GM06990 (cell line): ENCODE data around the gene P2RY13.

Experiments
- DNase-seq: peaks from one replicate; pipeline ENCODE4 v3.0.0-alpha.2; 2011; ENCODE audit not compliant: insufficient read length; ENCODE audit errors: extremely low read depth
- H3K27me3 ChIP-seq: replicated peaks from 2 replicates; pipeline ENCODE4 v1.6.0; 2011; ENCODE audit warnings: low read length; ENCODE audit not compliant: control insufficient read depth, insufficient read depth
- H3K36me3 ChIP-seq: 2 replicates; pipeline ENCODE4 v1.5.1; 2011; ENCODE audit warnings: low read length; ENCODE audit not compliant: control insufficient read depth, insufficient read depth
- H3K4me3 ChIP-seq: replicated peaks from 2 replicates; pipeline ENCODE4 v1.5.1; 2011; ENCODE audit warnings: low read depth, mild to moderate bottlenecking, control low read depth, low read length
- TF ChIP-seq, protein P1 (sequence below): IDR thresholded peaks from 2 replicates; pipeline ENCODE4 v1.5.1; 2011; ENCODE audit warnings: low read length, control low read depth, mild to moderate bottlenecking, inconsistent platforms; ENCODE audit not compliant: insufficient read depth, poor library complexity, severe bottlenecking

P2RY13 gene

DNA sequence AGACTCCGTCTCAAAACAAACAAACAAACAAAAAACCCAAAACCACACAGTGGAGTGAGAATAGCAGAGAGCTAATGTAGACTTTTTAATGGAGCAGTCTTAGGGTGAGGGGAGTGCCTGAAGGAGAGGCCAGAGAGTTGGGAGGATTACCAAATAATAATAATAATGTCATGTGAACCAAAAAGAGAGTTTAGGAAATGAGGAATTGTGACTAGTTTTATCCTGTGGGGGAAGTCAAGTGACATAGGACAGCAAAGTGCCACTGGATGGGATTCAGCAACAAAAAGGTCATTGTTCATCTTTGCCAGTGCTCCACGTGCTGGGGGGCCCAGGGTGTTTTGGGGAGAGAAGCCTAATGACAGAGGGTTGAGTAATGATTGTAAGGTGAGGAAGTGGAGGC lies 25.6 kb downstream of the P2RY13 start:
- H3K27me3 ChIP-seq = no peaks in the 10 kb centered on the region; the same call in 1 of the 2 replicates
- no peak for DNase-seq
- no peaks in the 10 kb centered on the region for H3K36me3 ChIP-seq
- TF ChIP-seq, protein P1, sequence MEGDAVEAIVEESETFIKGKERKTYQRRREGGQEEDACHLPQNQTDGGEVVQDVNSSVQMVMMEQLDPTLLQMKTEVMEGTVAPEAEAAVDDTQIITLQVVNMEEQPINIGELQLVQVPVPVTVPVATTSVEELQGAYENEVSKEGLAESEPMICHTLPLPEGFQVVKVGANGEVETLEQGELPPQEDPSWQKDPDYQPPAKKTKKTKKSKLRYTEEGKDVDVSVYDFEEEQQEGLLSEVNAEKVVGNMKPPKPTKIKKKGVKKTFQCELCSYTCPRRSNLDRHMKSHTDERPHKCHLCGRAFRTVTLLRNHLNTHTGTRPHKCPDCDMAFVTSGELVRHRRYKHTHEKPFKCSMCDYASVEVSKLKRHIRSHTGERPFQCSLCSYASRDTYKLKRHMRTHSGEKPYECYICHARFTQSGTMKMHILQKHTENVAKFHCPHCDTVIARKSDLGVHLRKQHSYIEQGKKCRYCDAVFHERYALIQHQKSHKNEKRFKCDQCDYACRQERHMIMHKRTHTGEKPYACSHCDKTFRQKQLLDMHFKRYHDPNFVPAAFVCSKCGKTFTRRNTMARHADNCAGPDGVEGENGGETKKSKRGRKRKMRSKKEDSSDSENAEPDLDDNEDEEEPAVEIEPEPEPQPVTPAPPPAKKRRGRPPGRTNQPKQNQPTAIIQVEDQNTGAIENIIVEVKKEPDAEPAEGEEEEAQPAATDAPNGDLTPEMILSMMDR = no peak
- H3K4me3 ChIP-seq = no peak overlapping the region

DNA sequence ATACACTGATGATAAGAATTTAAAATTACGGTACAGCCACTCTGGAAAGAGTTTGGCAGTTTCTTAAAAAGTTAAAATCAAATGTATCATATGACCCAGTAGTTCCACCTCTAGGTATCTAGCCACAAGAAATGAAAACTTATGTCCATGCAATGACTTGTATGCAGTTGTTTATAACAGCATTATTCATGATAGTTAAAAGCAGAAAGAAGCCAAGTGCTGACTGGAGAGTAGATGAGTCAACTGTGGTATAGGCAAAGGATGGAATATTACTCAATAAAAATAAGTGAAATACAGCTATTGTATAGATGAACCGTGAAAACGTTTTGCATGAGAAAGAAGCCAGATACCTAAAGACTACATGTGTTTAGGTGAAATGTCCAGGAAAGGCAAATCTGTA lies 27.6 kb downstream of the P2RY13 start:
- DNase-seq = no peak
- Histone ChIP-seq H3K36me3 (no peaks in the 10 kb centered on the region), H3K27me3 (no peaks in the 10 kb centered on the region; the same call in none of the 2 replicates), H3K4me3 (no peak overlapping the region)
- TF ChIP-seq, protein P1 = no peak

DNA sequence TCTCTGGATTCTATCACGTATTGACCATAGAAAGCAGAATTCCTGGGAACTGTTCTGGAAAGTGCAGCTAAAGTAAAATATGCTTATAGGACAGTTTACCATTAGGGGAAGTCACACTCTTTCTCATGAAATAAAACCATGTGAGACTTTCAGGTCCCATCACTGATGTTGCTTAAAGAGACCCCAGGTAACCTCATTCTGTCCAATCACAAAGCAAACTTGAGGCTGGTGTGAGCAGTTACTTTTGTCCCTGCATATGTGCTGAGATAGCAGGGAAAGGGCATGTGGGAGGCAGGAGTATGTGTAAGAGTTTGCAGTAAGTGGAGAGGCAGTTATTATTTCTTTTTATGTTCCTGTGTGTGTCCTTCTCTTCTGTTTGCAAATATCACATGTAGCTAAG lies 28.8 kb downstream of the P2RY13 start:
- no peaks in the 10 kb centered on the region for H3K36me3 ChIP-seq
- no peak for DNase-seq
- no peak overlapping the region for H3K4me3 ChIP-seq
- TF ChIP-seq, protein P1 = no peak
- H3K27me3 ChIP-seq = no peaks in the 10 kb centered on the region; the same call in none of the 2 replicates

DNA sequence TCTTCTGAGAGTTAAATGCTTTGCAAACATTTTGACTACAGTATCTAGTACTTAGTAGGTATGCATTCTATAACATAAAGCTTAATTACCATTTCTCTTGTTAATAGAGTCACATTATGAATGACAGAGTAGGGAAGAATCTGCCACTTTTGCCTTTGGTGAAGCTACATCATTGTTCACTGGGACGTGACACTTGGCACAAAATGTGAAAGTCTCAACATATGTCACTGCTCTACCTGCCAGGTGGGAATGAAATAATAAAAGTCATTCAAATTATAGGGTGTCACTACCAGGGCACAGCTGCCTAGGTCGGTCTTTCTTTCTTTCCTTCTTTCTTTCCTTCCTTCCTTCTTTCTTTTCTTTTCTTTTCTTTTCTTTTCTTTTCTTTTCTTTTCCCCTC lies 30.3 kb downstream of the P2RY13 start:
- Histone ChIP-seq H3K27me3 (no peaks in the 10 kb centered on the region; the same call in none of the 2 replicates), H3K36me3 (no peaks in the 10 kb centered on the region), H3K4me3 (no peak overlapping the region)
- no peak for DNase-seq
- TF ChIP-seq, protein P1 = no peak

DNA sequence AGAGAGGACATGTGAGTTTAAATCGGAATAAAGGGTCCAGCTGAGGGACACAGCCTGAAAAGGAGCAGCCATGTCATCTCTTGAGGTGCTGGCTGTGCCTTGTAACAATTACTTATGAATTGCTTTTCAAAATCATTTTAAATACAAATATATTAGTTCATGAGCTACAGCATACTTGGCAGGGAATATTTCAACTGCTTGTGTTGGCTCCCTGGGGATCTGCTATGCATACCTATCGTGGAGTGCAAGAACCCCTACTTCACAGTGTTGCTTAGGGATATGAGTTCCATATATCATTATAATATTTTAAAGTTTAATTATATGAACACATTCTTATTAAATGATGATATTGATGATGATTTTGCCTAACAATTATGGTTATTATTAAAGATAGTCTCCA lies 31.9 kb downstream of the P2RY13 start:
- no peak for DNase-seq
- H3K36me3 ChIP-seq = no peaks in the 10 kb centered on the region
- TF ChIP-seq, protein P1 = no peak
- no peak overlapping the region for H3K4me3 ChIP-seq
- H3K27me3 ChIP-seq = no peaks in the 10 kb centered on the region; the same call in none of the 2 replicates

DNA sequence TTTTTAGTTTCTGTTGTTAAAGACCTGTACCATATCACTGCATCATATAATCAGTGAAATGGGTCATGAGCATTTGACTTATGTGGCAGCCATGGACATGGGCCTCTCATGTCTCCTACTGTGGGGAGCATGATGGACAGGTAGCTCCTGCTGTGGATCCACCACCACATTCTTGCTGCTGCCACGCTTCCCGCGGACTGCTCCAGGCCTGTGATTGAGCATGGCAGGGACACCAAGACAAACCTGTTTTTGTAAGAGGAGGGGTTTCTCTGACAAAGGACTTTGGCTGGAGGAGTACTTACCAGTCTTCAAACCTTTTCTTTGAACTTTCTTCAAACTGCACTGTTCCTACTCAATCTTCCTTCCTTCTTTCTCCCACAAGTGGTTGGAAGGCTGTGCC lies 33.1 kb downstream of the P2RY13 start:
- Histone ChIP-seq H3K36me3 (no peaks in the 10 kb centered on the region), H3K4me3 (no peak overlapping the region), H3K27me3 (no peaks in the 10 kb centered on the region; the same call in none of the 2 replicates)
- TF ChIP-seq, protein P1 = no peak
- DNase-seq = no peak
